Measurements from ENCODE around the gene HCCS. TPM values are rescaled to one million over a fixed set of nuclear protein-coding genes. Genes with fewer than 3 reads are reported as not detected.

The HCCS gene
- total RNA-seq: 1 to 10 TPM; 6.4 to 9.0 (median 7.1) TPM
- 11.3 TPM for total RNA-seq (2013)

DNA sequence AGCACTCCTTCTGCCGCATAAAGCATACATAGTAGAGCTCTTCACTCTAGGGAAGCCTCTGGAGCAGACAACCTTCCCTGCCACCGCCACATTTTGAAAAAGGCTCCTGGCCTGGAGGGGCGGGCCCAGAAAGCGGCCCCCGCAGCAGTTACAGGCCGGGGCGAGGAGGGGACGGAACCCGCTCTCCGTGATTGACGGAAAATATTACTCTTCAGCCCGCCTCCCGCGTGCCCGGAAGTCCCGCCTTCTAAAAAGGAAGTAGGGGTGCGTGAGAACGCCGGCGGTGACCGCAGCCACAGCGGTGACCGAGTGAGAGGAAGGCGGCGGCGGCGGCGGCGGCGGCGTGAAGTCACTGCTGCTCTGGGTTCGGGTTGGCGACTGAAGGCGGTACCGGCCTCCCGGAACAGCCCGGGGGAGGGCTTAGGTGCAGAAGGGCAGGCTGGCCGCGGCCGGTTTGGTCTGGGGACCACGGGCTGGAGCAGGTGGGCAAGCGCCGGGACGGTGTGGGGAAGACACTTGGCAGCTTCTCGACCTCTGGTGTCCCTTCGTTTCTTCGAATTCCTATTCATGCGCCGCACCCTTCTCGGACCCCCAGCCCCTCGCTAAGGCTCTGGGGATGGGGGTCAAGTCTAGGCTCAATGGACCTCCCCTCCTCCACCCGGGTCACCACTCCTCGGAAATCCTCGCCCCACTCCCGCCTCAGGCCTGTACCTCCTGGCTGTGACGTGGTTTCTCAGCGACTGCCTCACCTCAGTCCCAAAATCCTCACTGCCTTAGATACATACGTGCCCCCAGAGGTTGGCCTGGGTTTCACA, at the start of gene HCCS:
TSS of gene HCCS (plus strand) at position 296 of the 815 bp plus-strand sequence. CDS start 729 bp downstream, outside the sequence.
- H3K4me3 Mint-ChIP-seq: peak within 1 kb of the TSS; percentile 89
- H3K9me3 Mint-ChIP-seq: no peaks in the 10 kb centered on the region
- TF ChIP-seq CTCF (IDR thresholded peaks at IDR 0.05): no peak
- DNase-seq: peak; percentile 77 to 91
- no peaks in the 10 kb centered on the region for H3K27me3 ChIP-seq (ENCODE audit: control insufficient read depth, insufficient read depth, low read length)
- H3K4me3 ChIP-seq (ENCODE audit: low read length): peak within 1 kb of the TSS; percentile 66
- peaks cover 16% of the 10 kb centered on the region for H3K36me3 ChIP-seq (ENCODE audit: control insufficient read depth, insufficient read depth, low read length)
- no peaks in the 10 kb centered on the region for H3K9me3 ChIP-seq (ENCODE audit: control insufficient read depth, insufficient read depth, low read length)
- no peaks in the 10 kb centered on the region for H3K27me3 Mint-ChIP-seq (ENCODE audit: low read depth in 2 of 2)
- intact Hi-C loops (cut with micrococcal nuclease): loop anchor here (1.0 kb wide), 1 partner anchor 648 kb away; no protein-coding TSS in a partner anchor
- H3K36me3 Mint-ChIP-seq: no peaks in the 10 kb centered on the region
- peak within 1 kb of the TSS; percentile 84 to 97 for H3K27ac Mint-ChIP-seq
- peaks cover 14% of the 10 kb centered on the region for H3K4me1 ChIP-seq (ENCODE audit: control insufficient read depth, insufficient read depth, low read length)
- H3K27ac ChIP-seq (ENCODE audit: low read length): peak within 1 kb of the TSS; percentile 94
- peaks cover 5 to 23% of the 10 kb centered on the region in 2 donors for H3K4me1 Mint-ChIP-seq
- peak; percentile 87 to 93 (median 89) for ATAC-seq
- WGBS (ENCODE audit: insufficient coverage): under 1% methylated on average over 56 of the region's 58 CpGs

- H3K27ac Mint-ChIP-seq: no peak overlapping the region
- H3K27me3 Mint-ChIP-seq (ENCODE audit: low read depth in 2 of 2): no peaks in the 10 kb centered on the region
- Histone ChIP-seq H3K4me3 (ENCODE audit: low read length) (no peak overlapping the region), H3K9me3 (ENCODE audit: control insufficient read depth, insufficient read depth, low read length) (no peaks in the 10 kb centered on the region), H3K27me3 (ENCODE audit: control insufficient read depth, insufficient read depth, low read length) (no peaks in the 10 kb centered on the region), H3K36me3 (ENCODE audit: control insufficient read depth, insufficient read depth, low read length) (no peaks in the 10 kb centered on the region), H3K4me1 (ENCODE audit: control insufficient read depth, insufficient read depth, low read length) (no peaks in the 10 kb centered on the region), H3K27ac (ENCODE audit: low read length) (no peak overlapping the region)
- no peak for ATAC-seq
- WGBS (ENCODE audit: insufficient coverage): 95% methylated on average over 5 of the region's 5 CpGs
- no peaks in the 10 kb centered on the region for H3K9me3 Mint-ChIP-seq
- DNase-seq: no peak
- no peak for TF ChIP-seq CTCF (IDR thresholded peaks at IDR 0.05)
- no peaks in the 10 kb centered on the region for H3K36me3 Mint-ChIP-seq
- no peaks in the 10 kb centered on the region for H3K4me1 Mint-ChIP-seq
- intact Hi-C loops (cut with micrococcal nuclease): no loop called here
- H3K4me3 Mint-ChIP-seq: no peak overlapping the region
Observed at GRCh38 chrX:11064276-11064675, 46.9 kb upstream of the HCCS start.

DNA sequence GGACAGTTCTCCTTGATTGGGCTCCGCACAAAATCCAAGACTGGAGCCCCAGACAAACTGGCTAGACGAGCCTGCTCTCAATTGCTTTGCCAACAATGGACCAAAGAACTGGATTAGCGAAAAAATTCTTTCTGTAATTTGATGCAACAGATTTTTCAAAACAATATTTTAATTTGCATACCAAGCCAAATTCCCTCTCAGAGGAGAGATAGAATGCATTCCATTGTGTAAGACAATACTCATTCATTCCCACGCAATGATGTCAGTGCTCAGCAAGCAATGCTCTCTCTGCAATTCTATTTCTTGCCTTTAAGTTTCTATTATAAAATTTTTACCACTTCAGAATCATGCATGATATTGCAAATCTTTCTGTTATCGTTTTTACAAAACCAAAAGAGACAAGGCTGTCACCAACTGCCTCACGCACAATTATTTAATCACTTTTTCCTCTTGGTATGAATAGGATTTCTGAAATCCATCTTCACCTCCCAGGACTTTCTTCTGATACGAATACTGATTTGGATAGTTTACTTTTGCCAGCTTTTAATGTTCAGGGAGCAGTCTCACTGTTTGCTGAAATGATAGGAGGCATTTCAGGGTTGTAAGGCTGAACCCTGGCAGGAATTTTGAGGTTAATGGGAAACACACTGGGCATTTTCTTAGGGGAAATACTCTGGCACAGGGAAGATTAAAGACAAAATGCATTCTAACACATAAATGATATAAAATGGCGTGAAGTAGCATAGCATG, 46.1 kb upstream of the HCCS start:
- no peak for DNase-seq
- Mint-ChIP-seq H3K4me3 (no peak overlapping the region), H3K27me3 (ENCODE audit: low read depth in 2 of 2) (no peaks in the 10 kb centered on the region), H3K27ac (no peak overlapping the region), H3K4me1 (no peaks in the 10 kb centered on the region), H3K9me3 (no peaks in the 10 kb centered on the region), H3K36me3 (no peaks in the 10 kb centered on the region)
- no peaks in the 10 kb centered on the region for H3K4me1 ChIP-seq (ENCODE audit: control insufficient read depth, insufficient read depth, low read length)
- H3K4me3 ChIP-seq (ENCODE audit: low read length): no peak overlapping the region
- no peaks in the 10 kb centered on the region for H3K27me3 ChIP-seq (ENCODE audit: control insufficient read depth, insufficient read depth, low read length)
- H3K36me3 ChIP-seq (ENCODE audit: control insufficient read depth, insufficient read depth, low read length): no peaks in the 10 kb centered on the region
- intact Hi-C loops (cut with micrococcal nuclease): no loop called here
- no peak for ATAC-seq
- no peaks in the 10 kb centered on the region for H3K9me3 ChIP-seq (ENCODE audit: control insufficient read depth, insufficient read depth, low read length)
- H3K27ac ChIP-seq (ENCODE audit: low read length): no peak overlapping the region
- TF ChIP-seq CTCF (IDR thresholded peaks at IDR 0.05): no peak
- 97% methylated on average over 4 of the region's 8 CpGs for WGBS (ENCODE audit: insufficient coverage)
